Activated CD8-positive, alpha-beta memory T cell treated with anti-CD3 and anti-CD28 coated beads for 24 hours (primary cell): ENCODE results near the gene SUPT5H.

Experiments
- DNase-seq: peaks from one replicate; pipeline ENCODE4 v3.0.0-alpha.2; 2020

The SUPT5H gene

DNA sequence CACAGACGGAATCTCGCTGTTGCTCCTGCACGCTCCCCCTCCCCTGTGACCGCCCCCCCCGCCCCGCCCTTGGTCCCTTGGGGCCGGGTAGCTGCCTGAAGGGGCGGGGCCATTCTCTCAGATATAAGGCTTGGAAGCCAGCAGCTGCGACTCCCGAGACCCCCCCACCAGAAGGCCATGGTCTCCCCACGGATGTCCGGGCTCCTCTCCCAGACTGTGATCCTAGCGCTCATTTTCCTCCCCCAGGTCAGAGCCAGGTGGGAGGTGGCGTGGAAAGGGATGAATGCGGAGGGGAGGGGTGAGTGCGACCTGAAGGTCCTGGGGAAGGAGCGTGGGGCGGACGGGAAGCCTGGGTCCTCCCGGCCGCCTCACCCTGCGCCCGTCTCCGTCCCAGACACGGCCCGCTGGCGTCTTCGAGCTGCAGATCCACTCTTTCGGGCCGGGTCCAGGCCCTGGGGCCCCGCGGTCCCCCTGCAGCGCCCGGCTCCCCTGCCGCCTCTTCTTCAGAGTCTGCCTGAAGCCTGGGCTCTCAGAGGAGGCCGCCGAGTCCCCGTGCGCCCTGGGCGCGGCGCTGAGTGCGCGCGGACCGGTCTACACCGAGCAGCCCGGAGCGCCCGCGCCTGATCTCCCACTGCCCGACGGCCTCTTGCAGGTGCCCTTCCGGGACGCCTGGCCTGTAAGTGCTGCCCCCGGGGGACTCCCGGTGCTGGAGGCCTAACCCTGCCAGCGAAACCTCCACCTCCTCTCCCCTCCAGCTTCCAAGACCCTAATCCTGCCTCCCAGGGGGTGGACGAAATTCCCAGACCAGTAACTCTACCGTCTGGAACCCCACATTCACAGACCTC lies 53.6 kb downstream of the SUPT5H start, which contains the start of gene DLL3:
Gene DLL3 (plus strand): TSS at position 150 of the 845 bp plus-strand sequence. CDS start 28 bp downstream, at position 178.
- peak; percentile 65 for DNase-seq

DNA sequence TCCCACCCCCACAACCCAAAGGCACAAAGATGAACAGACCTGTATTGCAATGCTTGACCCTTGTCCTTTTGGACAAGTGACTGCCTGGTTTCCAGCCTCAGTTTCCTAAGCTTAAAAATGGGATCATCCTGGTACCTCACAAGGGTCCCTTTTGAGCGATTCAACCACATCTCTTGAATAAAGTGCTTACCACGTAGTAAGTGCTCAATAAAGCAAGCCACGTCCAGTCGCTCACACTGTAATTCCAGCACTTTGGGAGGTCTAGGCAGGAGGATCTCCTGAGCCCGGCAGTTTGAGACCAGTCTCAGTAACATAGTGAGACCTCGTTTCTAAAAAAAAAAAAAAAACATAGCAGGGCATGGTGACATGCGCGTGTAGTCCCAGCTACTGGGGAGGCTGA lies 54.5 kb downstream of the SUPT5H start:
- DNase-seq: no peak

DNA sequence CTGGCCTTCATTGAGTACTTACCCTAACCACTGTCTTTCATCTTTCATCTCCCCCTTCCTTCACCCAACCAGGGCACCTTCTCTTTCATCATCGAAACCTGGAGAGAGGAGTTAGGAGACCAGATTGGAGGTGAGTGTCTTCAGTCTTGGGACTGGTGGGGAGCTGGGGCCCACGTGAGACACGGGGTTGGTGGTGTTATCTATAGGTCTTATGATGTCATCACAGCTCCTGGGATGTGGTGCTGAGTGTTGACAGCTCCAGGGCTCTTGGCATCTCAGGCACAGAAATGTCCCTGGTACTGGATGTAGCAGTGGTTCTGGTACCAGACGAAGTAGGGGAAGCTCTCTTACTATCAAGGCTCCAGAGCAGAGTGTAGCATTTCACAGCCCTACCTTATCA lies 55.2 kb downstream of the SUPT5H start:
- DNase-seq: no peak

DNA sequence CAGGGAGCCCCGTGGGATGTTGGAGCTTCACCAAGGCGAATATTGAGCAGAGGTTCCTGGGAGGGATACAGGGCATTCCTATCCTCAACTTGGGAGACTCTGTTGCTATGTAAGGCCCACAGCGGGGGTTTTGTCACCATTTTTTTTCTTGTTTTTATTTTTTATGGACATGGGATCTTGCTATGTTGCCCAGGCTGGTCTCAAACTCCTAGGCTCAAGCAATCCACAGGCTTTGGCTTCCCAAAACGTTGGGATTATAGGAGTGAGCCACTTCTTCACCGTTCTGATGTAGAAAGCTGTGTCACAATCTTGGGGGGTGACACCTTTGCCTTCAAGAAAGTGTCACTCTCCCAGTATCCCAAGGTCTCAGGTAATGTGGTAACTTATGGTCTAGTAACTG lies 56.0 kb downstream of the SUPT5H start:
- DNase-seq: no peak

DNA sequence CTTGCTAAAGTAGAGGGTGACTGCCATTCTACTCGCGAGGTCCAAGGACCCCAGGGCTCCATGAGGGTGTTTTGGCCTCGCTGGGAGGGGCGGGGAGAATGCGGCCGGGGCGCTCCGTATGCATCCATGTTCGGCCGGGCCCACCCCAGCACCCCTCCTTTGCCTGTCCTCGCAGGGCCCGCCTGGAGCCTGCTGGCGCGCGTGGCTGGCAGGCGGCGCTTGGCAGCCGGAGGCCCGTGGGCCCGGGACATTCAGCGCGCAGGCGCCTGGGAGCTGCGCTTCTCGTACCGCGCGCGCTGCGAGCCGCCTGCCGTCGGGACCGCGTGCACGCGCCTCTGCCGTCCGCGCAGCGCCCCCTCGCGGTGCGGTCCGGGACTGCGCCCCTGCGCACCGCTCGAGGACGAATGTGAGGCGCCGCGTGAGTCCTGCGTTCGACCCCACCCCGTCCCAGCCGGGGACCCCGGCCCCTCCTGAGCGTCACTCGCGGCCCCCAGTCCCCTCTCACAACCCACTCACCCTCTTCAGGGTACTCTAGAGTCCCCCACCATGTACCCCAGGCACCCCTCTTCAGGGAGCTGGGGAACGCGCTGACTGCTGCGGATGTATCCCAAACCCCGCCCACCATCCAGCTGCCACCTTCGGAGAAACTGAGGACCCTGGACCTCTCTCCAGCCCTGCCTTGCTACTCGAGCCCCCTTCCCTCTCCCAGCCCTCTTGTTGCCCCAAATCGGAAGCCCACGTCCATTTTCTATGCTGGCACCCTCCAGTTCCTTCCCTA lies 57.4 kb downstream of the SUPT5H start:
- peak; percentile 90 for DNase-seq

DNA sequence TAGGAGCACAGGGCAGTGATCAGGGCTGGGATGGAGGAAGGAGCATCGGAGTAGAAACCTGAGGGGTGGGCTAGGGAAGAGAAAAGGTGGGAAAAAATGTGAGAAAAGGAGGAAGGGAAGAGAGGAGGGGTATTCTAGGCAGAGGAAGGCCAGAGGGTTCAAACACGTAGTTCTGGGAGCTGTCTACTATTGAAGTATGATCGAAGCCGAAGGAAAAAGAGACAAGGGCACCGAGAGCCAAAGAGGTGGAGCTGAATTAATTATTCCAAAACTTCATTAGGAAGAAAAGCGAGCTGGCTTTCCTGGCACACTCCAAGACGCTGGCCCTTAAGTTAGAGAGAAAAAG lies 61.2 kb downstream of the SUPT5H start:
- DNase-seq: no peak

DNA sequence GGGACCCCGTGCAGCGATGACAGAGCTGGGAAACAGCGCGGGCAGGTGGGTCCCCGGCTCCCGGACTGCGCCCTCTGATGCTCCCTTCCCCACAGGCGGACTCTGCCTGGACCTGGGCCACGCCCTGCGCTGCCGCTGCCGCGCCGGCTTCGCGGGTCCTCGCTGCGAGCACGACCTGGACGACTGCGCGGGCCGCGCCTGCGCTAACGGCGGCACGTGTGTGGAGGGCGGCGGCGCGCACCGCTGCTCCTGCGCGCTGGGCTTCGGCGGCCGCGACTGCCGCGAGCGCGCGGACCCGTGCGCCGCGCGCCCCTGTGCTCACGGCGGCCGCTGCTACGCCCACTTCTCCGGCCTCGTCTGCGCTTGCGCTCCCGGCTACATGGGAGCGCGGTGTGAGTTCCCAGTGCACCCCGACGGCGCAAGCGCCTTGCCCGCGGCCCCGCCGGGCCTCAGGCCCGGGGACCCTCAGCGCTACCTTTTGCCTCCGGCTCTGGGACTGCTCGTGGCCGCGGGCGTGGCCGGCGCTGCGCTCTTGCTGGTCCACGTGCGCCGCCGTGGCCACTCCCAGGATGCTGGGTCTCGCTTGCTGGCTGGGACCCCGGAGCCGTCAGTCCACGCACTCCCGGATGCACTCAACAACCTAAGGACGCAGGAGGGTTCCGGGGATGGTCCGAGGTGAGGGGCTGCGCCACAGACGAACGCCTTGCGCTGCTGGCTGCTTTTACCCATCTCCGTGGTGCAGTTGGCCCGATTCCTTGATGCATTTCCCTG lies 61.7 kb downstream of the SUPT5H start:
- peak; percentile 80 for DNase-seq

DNA sequence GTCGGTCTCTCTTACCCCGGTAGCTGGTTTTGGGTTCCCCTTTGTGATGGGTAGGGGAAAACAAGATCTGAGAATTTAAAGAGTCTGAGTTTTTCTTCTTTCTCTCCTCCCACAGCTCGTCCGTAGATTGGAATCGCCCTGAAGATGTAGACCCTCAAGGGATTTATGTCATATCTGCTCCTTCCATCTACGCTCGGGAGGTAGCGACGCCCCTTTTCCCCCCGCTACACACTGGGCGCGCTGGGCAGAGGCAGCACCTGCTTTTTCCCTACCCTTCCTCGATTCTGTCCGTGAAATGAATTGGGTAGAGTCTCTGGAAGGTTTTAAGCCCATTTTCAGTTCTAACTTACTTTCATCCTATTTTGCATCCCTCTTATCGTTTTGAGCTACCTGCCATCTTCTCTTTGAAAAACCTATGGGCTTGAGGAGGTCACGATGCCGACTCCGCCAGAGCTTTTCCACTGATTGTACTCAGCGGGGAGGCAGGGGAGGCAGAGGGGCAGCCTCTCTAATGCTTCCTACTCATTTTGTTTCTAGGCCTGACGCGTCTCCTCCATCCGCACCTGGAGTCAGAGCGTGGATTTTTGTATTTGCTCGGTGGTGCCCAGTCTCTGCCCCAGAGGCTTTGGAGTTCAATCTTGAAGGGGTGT lies 62.5 kb downstream of the SUPT5H start:
- no peak for DNase-seq

DNA sequence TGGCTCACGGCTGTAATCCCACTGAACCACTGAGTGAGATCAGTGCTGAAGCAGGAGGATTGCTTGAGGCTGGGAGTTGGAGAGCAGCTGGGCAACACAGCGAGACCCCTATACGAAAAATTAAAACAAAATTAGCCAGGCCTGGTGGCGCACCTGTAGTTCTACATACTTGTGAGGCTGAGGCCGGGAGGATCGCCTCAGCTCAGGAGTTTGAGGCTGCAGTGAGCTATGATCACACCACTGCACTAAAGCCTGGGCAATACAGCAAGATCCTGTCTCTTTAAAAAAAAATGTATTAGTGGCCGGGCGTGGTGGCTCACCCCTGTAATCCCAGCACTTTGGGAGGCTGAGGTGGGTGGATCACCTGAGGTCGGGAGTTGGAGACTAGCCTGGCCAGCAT lies 63.2 kb downstream of the SUPT5H start:
- no peak for DNase-seq

DNA sequence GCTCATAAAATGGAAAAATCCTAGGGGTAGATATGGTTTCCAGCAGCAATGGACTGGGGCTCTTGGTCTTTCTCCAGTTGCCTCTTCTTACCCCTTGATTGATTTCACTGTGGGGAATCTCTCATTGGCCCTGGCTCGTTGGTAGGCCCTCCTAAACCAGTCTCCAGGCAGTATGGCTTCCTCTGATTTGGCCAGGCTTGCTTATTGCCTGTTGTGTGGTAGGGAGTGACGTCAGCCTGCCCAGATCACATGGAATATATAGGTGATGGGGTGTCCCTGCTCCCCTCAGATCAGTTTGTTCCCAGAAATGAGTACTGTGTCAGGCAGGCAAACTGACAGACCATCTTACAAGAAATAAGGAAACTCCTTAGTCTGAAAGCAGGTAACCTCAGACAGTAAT lies 63.9 kb downstream of the SUPT5H start:
- no peak for DNase-seq

DNA sequence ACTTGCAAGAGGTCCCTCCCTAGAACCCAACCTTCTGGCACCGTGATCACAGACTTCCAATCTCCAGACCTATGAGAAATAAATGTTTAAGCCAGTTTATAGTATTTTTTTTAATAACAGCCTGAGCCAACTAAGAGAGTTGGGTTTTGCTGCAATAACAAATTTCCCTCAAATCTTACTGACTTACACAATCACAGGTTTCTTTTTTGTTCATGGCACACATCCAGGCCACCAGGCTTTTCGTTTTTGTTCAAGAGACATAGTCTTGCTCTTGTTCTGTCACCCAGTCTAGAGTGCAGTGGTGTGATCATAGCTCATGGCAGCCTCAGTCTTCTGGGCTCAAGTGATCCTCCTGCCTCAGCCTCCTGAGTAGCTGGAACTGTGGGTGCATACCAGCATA lies 67.6 kb downstream of the SUPT5H start:
- DNase-seq: no peak

DNA sequence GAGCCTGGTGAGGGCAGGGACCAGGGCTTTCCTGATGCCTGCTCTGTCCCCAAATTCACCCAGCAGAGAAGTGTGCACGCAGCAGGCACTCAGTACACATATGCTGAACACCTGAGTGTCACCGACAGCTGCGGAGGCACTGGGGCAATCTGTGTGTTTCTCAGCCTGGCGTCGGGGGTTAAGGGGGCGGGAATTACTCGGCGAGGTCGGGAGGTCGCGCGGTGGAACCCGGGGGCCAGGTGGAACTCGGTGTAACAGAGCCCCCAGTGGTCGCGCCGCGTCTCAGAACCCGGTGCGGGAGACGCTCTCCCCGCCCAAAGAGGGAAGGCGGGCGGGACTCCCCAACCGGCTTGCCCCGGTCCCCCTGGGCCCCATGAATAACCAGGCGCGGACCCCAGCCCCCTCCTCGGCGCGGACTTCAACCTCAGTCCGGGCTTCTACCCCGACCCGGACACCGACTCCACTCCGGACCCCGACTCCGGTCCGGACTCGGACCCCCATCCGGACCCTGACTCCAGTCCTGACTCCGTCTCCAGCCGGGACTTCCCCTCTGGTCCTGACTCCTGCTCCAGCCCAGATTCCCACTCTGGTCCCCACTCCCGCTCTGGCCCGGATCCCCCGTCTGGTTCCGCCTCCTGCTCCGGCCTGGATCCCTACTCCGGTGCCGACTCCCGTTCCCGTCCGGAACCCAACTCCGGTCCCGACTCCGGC lies 69.6 kb downstream of the SUPT5H start, which contains the start of gene SELENOV:
Gene SELENOV (plus strand): TSS at position 300 of the 711 bp plus-strand sequence. CDS start 74 bp downstream, at position 374.
- peak; percentile 68 for DNase-seq

DNA sequence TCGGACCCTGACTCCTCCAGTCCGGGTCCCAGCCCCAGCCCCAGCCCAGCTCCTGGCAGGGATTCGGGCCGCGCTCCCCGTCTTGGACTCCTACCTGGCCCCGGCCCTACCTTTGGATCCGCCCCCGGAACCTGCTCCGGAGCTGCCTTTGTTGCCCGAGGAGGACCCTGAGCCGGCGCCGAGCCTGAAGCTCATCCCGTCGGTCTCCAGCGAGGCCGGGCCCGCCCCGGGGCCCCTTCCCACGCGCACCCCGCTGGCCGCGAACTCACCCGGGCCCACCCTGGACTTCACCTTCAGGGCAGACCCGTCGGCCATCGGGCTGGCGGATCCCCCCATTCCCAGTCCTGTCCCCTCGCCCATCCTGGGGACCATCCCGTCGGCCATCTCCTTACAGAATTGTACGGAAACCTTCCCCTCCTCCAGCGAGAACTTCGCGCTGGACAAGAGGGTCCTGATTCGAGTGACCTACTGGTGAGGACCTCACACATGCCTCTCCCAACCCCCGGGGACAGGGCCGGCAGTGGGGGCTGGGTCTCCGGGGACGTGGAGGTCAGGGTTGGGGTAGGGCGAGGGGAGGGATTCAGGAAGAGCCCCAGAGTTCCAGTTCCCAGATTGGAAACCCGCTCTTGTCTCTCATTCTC lies 70.3 kb downstream of the SUPT5H start:
- DNase-seq: no peak

DNA sequence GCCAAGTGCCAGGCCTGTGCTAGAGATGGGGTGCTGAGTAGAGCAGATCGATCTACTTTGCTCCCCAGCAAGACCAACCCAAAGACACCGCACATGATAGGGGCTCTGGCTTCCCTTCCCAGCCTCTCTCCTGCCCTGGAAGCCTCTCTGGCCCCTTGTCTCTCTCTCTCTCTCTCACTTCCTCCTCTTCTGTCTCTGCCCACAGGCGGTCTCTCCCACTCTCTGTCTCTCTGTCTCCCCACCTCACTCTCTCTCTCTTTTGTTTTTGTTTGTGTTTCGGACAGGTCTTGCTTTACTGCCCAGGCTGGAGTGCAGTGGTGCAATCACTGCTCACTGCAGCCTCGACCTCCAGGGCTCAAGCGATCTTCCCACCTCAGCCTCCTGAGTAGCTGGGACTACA lies 70.9 kb downstream of the SUPT5H start:
- no peak for DNase-seq

DNA sequence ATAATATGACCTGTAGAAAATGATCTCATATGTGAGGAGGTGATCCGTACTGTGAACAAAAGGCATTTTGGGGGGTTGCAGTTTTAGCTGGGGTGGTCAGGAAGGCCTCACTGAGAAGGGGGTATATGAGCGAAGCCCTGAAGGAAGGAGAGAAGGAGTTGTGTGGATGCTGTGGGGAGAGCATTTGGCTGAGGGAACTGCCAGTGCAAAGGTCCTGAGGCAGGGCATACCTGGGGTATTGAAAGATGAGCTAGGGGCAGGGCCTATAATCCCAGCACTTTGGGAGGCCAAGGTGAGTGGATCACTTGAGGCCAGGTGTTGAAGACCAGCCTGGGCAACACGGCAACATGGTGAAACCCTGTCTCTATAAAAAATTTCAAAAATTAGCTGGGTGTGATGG lies 72.0 kb downstream of the SUPT5H start:
- no peak for DNase-seq

DNA sequence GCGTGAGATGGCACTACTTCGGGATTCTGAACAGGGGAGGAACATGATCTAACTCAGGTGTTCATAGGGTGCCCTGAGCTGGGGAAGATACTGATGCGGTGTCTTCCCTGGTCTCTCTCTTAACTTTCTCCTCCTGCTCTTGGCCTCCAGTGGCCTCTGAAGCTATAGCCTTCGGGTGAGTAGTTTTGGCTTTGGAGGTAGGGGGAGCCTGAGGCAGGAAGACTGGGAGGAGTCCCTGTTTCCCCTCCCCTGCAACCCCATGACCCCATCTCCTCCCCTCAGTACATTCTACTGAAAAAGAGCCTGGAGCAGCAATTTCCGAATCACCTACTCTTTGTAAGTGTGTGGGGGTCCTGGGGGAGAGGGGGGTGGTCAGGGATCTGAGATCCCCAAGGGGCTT lies 73.1 kb downstream of the SUPT5H start:
- DNase-seq: no peak

DNA sequence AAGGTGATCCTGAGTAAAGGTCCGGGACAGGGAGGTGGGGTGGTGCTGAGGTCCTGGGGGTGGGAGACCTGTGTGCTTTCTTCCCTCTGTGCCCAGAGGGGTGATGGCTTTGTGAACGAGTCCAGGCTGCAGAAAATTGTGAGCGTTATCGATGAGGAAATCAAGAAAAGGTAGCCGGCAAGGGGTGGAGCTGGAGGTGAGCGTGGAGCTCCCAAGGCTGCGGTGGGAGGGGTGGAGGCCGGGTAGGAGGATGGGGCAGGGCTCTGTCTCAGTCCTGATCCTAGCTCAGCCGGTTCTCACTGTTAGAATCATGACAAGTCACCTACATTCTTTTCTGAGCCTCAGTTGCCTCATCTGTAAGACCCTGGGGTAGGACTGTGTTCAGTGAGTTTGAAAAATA lies 73.6 kb downstream of the SUPT5H start:
- no peak for DNase-seq

DNA sequence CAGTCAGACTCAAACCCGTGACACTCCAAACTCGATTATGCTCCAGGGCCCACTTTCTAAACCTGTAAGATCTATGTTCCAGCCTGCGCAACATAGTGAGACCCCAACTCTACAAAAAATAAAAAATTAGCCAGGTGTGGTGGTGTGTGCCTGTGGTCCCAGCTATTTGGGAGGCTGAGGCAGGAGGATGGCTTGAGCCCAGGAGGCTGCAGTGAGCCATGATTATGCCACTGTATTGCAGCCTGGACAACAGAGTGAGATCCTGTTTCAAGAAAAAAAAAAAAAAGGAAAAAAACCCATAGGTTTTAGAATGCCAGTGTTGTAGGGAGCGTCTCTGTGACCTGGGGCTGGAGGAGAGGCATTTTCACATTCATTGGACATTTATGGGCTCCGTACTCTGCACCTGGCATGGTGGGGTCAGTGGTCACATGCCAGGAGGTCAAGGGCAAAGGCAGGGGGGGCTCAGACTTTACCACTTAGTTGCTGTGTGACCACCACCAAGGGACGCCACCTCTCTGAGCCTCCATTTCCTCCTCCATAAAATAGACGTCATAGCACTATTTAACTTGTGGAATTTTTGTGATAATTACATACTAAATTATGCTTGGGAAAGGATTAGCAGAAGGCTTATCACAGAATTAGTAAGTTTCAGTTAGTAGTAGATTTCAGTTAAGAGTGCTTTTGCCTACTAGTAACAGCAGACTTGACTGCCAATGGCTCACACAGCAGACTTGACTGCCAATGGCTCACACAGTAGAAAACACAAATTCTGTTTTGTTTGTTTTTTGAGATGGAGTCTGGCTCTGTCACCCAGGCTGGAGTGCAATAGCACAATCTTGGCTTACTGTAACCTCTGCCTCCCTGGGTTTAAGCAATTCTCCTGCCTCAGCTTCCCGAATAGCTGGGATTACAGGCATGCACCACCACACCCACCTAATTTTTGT lies 75.4 kb downstream of the SUPT5H start:
- no peak for DNase-seq

DNA sequence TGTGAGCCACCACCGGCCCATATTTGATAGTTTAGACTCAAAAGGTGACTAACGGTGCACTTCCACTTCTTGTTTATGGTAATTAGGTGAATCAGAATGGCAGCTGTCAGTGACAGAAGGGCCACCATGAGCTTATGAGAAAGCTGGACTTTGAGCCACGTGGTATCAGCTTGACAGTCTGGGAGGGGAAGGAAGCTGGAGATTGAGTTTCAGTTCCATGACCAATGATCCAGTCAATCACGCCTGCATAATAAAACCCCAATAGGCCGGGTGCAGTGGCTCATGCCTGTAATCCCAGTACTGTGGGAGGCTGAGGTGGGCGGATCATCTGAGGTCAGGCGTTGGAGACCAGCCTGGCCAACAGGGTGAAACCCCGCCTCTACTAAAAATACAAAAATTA lies 79.1 kb downstream of the SUPT5H start:
- DNase-seq: no peak

DNA sequence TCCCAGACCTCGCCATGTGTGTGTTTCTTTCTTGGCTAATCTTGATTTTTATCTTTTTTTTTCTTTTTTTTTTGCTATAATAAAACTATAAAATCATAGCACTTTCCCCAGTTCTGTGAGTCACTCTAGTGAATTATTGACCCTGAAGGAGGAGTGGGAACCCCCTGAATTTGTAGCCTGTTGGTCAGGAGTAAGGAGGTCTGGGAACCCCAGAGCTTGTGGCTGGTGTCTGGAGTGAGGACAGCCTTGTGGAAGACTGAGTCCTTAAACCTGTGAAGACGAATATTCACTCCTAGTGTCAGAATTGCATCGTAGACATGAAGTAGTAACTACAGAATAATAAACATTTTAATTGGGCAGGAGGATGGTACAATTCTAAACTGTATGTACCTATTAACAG lies 79.8 kb downstream of the SUPT5H start:
- DNase-seq: no peak
